ENCODE results near the gene SLC24A3.

Gene SLC24A3

GRCh38 chr20:19770375-19770774 lies 557.9 kb downstream of the SLC24A3 start:
- POLR2A ChIA-PET, result no interaction called here
- CTCF ChIA-PET, result interaction anchor here (1.4 kb wide), 1 partner anchor 223 kb away, joined by 3 read pairs; no protein-coding TSS in a partner anchor
- no peak for TF ChIP-seq LEF1 (IDR thresholded peaks at IDR 0.05; ENCODE audit: borderline replicate concordance)
- TF ChIP-seq L3MBTL2 (conservative IDR thresholded peaks at IDR 0.05), result no peak
- no peak for TF ChIP-seq BHLHE40 (IDR thresholded peaks at IDR 0.05; ENCODE audit: borderline replicate concordance)
- TF ChIP-seq PKNOX1 (IDR thresholded peaks at IDR 0.05), result no peak
- no peak for TF ChIP-seq ELF4 (IDR thresholded peaks at IDR 0.05)
- no peak for TF ChIP-seq HDGF (IDR thresholded peaks at IDR 0.05; ENCODE audit: borderline replicate concordance)
- TF ChIP-seq FOXM1 (IDR thresholded peaks at IDR 0.05; ENCODE audit: borderline replicate concordance), result no peak
- TF ChIP-seq FOXK2 (IDR thresholded peaks at IDR 0.05), result no peak
- no peak for TF ChIP-seq SUZ12 (IDR thresholded peaks at IDR 0.05)
- no peak for DNase-seq (ENCODE audit: extremely low spot score)

GRCh38 chr20:19771031-19771430 lies 558.6 kb downstream of the SLC24A3 start:
- ChIA-PET POLR2A (no interaction called here), CTCF (no interaction called here)
- no peak for DNase-seq (ENCODE audit: extremely low spot score)

More at GRCh38 chr20:19771031-19771430, 558.6 kb downstream of the SLC24A3 start:
- no peak for TF ChIP-seq TARDBP (IDR thresholded peaks at IDR 0.05)
- no peak for TF ChIP-seq LEF1 (IDR thresholded peaks at IDR 0.05; ENCODE audit: borderline replicate concordance)
- TF ChIP-seq FOXM1 (IDR thresholded peaks at IDR 0.05; ENCODE audit: borderline replicate concordance), result no peak
- no peak for TF ChIP-seq BHLHE40 (IDR thresholded peaks at IDR 0.05; ENCODE audit: borderline replicate concordance)
- TF ChIP-seq ELF4 (IDR thresholded peaks at IDR 0.05), result no peak
- no peak for TF ChIP-seq FOXK2 (IDR thresholded peaks at IDR 0.05)
- TF ChIP-seq SUZ12 (IDR thresholded peaks at IDR 0.05), result no peak
- no peak for TF ChIP-seq PKNOX1 (IDR thresholded peaks at IDR 0.05)
- TF ChIP-seq ARNT (IDR thresholded peaks at IDR 0.05), result no peak
- no peak for TF ChIP-seq ZNF384 (IDR thresholded peaks at IDR 0.05)
- TF ChIP-seq L3MBTL2 (conservative IDR thresholded peaks at IDR 0.05), result no peak
- no peak for TF ChIP-seq NFRKB (IDR thresholded peaks at IDR 0.05)
- no peak for TF ChIP-seq CTBP1 (IDR thresholded peaks at IDR 0.05; ENCODE audit: borderline replicate concordance)
- TF ChIP-seq SP1 (IDR thresholded peaks at IDR 0.05), result no peak
